ENCODE results near the gene EGFL7.
"Not testable (repeated sequence)": the region's sequence is repeated elsewhere in the genome, so short reads cannot be mapped to it uniquely, and the experiment has no call there.

The EGFL7 gene

DNA sequence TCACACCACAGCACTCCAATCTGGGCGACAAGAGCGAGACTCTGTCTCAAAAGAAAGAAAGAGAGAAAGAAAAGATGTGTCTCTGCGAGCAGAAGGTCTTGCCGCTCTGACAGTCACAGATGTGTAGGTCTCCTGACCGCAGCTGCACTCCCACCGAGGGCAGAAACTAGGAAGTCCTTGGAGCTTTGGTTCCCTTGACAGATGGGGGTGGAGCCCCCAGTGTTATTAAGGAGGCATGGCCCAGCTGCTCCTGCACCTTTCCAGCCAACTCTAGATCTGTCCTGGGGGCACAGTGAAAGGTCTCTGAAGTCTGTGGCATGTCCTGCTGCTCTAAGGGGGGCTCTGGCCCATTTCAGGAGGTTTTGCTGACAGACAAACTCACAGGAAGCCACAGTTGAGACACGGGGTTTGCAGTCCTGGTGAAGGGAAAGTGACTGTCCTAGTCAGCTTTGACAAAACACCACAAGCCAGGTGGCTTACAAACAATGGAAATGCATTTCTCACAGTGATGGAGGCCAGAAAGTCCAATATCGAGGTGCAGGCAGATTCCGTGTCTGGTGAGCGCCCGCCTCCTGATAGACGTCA lies 40.7 kb downstream of the EGFL7 start:
- DNase-seq = no peak

- not testable (repeated sequence) for DNase-seq
Observed at GRCh38 chr9:136704741-136705140, 42.0 kb downstream of the EGFL7 start.

- no peak for DNase-seq
Observed at GRCh38 chr9:136705564-136705963, 42.8 kb downstream of the EGFL7 start.

DNA sequence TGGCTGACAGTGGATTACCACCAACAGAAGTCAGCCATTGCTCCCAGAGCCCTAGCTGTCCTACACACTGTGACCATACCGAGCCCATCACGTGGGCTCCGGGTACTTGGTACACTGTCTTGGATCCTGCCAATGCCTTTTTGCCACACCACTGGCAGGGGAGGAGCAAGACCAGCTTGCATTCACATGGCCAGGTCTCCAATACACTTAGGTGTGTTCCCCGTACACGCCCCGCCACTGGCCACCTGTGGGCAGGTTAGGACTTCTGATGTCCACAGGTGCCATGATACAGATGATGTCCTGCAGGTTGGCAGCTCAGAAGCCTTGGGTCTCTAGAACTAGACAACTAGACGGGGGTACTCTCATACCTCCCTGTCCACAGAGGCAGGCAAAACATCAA lies 44.3 kb downstream of the EGFL7 start:
- no peak for DNase-seq

- no peak for DNase-seq
Observed at GRCh38 chr9:136707849-136708517, 45.3 kb downstream of the EGFL7 start.

- DNase-seq = no peak
Observed at GRCh38 chr9:136709454-136710109, 46.9 kb downstream of the EGFL7 start.

- DNase-seq = no peak
Observed at GRCh38 chr9:136710543-136710942, 47.8 kb downstream of the EGFL7 start.

DNA sequence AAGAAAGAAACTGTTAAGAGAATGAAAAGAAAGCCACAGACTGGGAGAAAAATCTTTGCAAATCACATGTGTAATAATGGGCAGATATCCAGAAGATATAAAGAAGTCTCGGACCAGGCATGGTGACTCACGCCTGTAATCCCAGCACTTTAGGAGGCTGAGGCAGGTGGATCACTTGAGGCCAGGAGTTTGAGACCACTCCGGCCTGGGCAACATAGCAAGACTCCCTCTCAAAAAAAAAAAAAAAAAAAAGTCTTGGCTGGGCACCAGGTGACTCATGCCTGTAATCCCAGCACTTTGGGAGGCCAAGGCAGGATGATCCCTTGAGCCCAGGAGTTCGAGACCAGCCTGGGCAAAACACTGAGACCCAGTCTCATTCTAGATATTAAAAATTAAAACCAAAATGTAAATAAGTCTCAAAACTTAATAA lies 48.5 kb downstream of the EGFL7 start:
- DNase-seq = not testable (repeated sequence)

DNA sequence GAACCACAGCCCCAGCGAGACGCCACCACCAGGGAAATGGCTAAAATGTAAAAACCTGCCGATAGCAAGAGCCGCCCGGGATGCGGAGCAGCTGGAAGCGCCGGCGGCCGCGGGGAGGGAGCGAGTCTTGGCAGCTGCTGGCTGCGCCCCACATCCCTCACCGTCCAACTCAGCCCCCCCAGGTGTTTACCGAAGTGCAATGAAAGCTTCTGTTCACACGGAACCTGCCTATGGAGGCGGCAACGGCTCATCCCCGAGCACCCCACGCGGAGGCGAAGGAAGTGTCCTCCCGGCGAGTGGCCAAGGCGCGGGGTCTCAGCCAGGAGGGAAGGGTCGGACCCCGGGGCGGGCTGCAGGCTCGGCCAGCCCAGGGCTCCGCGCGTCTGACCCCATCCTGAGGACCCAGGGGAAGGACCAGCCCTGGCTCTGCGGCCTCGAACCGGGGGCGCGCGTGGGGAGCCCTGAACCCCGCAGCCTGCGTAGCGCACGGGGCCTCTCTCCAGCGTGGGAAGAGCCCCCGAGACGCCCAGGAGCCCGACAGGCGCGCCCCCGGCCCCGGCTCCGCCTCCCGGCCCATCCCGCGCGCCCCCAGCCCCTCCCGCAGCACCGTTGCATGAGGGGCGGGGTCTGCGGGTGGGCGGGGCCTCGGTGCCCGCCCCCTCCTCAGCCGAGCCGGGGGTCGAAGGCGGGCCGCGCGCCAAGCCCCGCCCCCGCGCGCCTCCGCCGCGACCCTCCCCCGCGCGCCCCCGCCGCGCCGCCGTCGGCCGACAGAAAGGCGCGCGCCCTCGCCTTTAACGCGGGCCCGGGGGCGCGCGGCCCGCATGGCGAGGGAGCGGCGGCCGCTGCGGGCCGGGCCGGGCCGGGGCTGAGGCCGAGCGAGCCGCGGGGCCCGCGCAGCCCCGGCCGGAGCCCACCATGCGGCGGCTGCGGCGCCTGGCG lies 49.3 kb downstream of the EGFL7 start, which contains the start of gene DIPK1B:
TSS of gene DIPK1B (plus strand) at position 822 of the 939 bp plus-strand sequence. CDS start at position 916, 94 bp downstream.
- DNase-seq = no peak

GRCh38 chr9:136712690-136713544 lies 50.2 kb downstream of the EGFL7 start:
- no peak for DNase-seq

DNA sequence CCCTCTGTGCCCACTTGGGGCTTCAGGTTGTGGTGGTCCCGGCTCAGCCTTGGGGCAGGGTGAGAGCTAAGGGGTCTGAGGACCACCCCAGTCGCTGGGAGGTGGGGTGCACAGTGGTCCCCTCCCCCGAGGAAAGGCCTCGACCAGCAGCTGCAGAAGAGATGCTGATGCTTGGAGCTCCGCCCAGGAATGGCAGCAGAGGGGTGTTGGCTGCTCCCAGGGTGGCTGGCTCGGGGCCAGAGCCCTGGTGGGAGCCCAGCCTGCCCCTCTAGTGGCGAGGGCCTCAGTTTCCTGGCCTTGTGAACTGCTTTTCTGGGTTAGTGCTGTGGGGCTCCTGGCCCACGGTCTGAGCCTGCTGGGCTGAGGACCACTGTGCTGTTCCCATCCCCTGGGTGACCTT lies 50.8 kb downstream of the EGFL7 start:
- DNase-seq = no peak

DNA sequence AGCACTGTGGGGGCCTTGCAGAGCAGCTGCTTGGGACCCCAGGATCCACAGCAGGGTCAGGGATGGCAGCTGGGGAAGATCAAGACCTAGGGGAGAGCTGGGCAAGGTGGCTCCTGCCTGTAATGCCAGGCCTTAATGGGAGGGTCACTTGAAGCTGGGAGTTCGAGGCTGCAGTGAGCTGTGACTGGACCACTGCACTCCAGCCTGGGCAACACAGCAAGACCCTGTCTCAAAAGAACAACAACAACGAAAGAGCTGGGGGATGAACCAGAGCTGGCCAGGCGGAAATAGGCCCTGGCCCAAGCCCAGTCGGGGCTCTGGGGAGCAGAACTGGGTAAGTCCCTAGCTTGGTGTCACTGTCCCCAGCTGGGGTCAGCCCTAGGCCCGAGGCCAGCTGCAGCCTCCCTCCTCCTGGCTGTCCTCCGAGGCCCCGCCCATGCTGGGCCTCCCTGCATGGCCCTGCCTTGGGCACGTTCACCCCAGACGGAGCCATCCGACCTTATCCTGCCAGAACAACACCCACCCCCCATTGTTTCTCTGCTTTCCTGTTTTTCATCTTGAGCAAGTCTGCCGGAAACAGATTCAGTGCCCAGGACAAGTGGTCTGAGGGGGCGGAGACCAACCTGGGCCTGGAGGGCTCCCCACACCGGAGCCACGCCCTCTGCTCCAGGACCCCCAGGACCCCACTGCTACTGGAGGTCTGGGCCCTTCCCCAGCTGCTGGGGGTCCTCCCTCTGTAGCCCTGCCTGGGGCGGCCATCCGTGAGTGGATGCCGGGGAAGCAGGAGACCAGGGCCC lies 51.6 kb downstream of the EGFL7 start:
- no peak for DNase-seq

DNA sequence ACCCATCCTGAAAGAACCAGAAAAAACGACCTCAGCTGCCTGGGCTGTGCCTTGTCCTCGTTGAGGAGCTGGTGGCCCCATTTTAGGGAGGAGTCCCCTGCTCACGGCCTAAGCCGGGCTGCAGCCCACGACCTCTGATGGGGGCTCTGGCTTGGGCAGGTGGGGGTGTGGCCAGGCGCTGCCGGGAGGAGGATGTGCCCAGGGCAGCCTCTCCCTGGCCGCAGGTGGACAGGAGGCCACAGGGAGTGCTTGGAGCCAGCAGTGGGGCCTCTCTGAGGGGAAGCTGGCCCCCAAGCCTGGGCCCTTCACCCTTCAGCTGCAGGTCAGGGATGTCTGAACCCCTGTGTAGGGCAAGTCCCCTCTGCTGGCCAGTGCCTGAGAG lies 52.2 kb downstream of the EGFL7 start:
- DNase-seq = no peak

DNA sequence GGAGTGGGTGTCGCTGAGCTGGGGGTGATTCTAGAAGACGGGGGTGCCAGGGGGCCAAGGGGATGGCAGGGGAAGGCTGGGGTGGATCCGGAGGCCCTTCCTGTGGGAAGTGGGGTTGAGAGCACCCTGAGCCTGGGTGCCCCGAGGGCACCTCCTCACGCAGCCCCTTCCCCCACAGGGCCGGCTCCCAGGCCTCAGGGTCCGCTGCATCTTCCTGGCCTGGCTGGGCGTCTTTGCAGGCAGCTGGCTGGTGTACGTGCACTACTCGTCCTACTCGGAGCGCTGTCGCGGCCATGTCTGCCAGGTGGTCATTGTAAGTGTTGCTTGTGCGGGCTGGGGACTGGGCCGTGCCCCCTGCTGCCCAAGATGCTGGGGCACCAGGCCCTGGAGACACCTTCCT lies 54.7 kb downstream of the EGFL7 start:
- no peak for DNase-seq

GRCh38 chr9:136718345-136719194 lies 55.9 kb downstream of the EGFL7 start:
- no peak for DNase-seq

DNA sequence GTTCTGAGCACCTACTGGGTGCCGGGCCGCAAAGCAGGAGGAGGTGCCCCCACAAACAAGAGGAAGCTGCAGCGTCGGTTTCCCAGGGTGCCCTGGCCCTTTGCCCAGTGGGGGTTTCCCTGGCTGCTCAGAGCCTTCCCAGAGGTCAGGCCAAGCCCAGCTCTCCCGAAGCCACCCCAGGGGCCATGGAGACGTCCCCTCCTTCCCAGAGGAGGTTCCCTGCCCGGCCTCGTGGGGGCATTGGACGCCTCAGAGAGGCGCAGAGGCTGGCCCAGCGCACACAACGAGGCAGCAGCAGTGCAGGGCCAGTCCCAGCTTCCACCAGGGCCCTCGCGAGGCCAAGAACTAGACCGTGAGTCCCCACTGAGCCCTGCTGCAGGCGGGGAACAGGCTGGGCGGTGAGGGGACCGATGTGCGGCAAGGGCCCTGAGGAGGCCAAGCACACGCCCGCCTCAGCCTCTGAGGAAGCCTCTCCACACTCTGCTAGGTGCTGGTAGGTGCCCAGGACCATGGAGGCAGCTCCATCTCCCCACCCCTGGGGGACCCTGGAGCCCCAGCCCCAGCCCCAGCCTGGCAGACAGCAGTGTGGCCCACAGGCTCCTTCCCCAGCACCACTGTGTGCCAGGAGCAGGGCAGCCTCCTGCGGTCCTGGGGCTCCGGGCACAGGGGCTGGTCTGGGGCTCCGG lies 56.6 kb downstream of the EGFL7 start:
- DNase-seq = no peak

GRCh38 chr9:136720251-136720897 lies 57.7 kb downstream of the EGFL7 start:
- DNase-seq = no peak

DNA sequence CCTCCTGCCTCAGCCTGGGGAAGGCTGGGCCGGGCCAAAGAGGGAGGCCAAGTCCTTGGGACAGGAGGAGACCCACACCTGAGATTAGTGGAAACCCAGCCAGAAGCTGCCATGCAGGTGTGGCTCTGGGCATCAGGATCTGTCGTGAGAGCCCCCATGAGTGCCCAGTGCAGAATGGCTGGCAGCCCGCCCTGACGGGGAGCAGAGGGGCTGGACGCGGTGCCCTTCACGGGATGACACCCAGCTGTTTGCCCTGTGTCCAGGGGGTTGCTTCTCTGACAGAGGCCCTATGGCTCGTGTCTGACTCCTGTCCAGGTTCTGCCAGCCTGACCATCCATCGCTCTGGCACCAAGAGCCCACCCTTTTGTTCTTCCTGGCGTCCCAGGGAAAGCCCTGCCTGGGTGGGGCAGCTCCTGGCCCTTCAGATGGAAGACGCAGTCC lies 58.2 kb downstream of the EGFL7 start:
- DNase-seq = no peak
